Natural killer cell (primary cell): ENCODE results near the gene LAD1. TPM values are rescaled to one million over a fixed set of nuclear protein-coding genes. Genes with fewer than 3 reads are reported as not detected.

Source experiments
- ATAC-seq, 3 donors: fragments of 150-1000 bp in 2 of 3; fragments of 200-7000 bp in 1 of 3; cut with Tn5 transposase; 1 replicate in 1 of 3; 2 replicates in 2 of 3; pipeline ENCODE4 v1.10.0; 2021; ENCODE audit warnings: mild to moderate bottlenecking in 2 of 3, moderate library complexity in 2 of 3
- DNase-seq, 2 donors: peaks; one replicate each; pipeline versions ENCODE4 v3.0.0 to v3.0.0-alpha.2; 2013 to 2021; ENCODE audit warnings: mixed read lengths in 1 of 2
- H3K27ac ChIP-seq: one replicate; pipeline ENCODE4 v1.5.1; 2013; ENCODE audit warnings: mild to moderate bottlenecking, low read length
- H3K27me3 ChIP-seq: one replicate; pipeline ENCODE4 v1.6.1; 2013; ENCODE audit warnings: low read length; ENCODE audit not compliant: control insufficient read depth, insufficient read depth
- H3K36me3 ChIP-seq: one replicate; pipeline ENCODE4 v1.6.1; 2013; ENCODE audit warnings: low read length; ENCODE audit not compliant: control insufficient read depth, insufficient read depth
- H3K4me1 ChIP-seq: one replicate; pipeline ENCODE4 v1.6.1; 2013; ENCODE audit warnings: low read length; ENCODE audit not compliant: control insufficient read depth, insufficient read depth
- H3K4me3 ChIP-seq: one replicate; pipeline ENCODE4 v1.5.1; 2013; ENCODE audit warnings: low read length
- H3K9me3 ChIP-seq: one replicate; pipeline ENCODE4 v1.6.1; 2013; ENCODE audit warnings: low read length; ENCODE audit not compliant: control insufficient read depth, insufficient read depth
- H3K27ac Mint-ChIP-seq, 2 donors: one replicate each; pipeline ENCODE4 v1.8.0; 2022; ENCODE audit warnings: mild to moderate bottlenecking in 2 of 2, mixed read lengths in 2 of 2, moderate library complexity in 1 of 2
- H3K27me3 Mint-ChIP-seq, 2 donors: one replicate each; pipeline ENCODE4 v1.8.0; 2022; ENCODE audit warnings: low read depth in 2 of 2, mixed read lengths in 2 of 2
- H3K36me3 Mint-ChIP-seq: one replicate; pipeline ENCODE4 v1.8.0; 2022; ENCODE audit warnings: mixed read lengths
- H3K4me1 Mint-ChIP-seq, 2 donors: one replicate each; pipeline ENCODE4 v1.8.0; 2022; ENCODE audit warnings: mixed read lengths in 2 of 2
- H3K4me3 Mint-ChIP-seq: one replicate; pipeline ENCODE4 v1.8.0; 2022; ENCODE audit warnings: mild to moderate bottlenecking, moderate library complexity, mixed read lengths
- H3K9me3 Mint-ChIP-seq, 2 donors: one replicate each; pipeline ENCODE4 v1.8.0; 2022; ENCODE audit warnings: mixed read lengths in 2 of 2
- CTCF ChIP-seq: fragments of 200-600 bp; IDR thresholded peaks from one replicate; pipeline ENCODE4 v1.8.0; 2022; ENCODE audit warnings: antibody characterized with exemption
- WGBS: methylation state at CpG from one replicate; pipeline ENCODE4 v1.1.7; 2013; ENCODE audit warnings: missing lambda C conversion rate; ENCODE audit not compliant: insufficient coverage; 5-methylcytosine and 5-hydroxymethylcytosine counted together
- intact Hi-C: fragments of 100-400 bp; cut with micrococcal nuclease; formaldehyde crosslinking; loops from one replicate; pipeline ENCODE4 v1.14.2; 2022
- total RNA-seq, 4 donors: library from RNA; stranded (reverse); fragments of 120-200 nt in 1 of 4; gene quantifications; one replicate each; pipeline versions ENCODE4 v1.2.3 to v1.2.4, GENCODE V29; 2013 to 2022

Gene LAD1
- total RNA-seq, 3 donors from 2014 or later (not counting 1 experiment from before 2014, with no cell fraction given) = 0.68 TPM; not detected in 2

GRCh38 chr1:201355471-201355870, 43.7 kb downstream of the LAD1 start:
- TF ChIP-seq CTCF = no peak
- no peak overlapping the region for H3K4me3 ChIP-seq
- no peak overlapping the region for H3K27ac ChIP-seq
- H3K9me3 Mint-ChIP-seq = no peaks in the 10 kb centered on the region
- no peak for DNase-seq
- no peaks in the 10 kb centered on the region for H3K36me3 ChIP-seq
- H3K4me1 Mint-ChIP-seq = no peaks in the 10 kb centered on the region
- H3K27ac Mint-ChIP-seq = no peak overlapping the region
- intact Hi-C loops = no loop called here
- no peaks in the 10 kb centered on the region for H3K36me3 Mint-ChIP-seq
- WGBS = 79% methylated on average over 7 of the region's 7 CpGs
- no peaks in the 10 kb centered on the region for H3K27me3 ChIP-seq
- no peak overlapping the region for H3K4me3 Mint-ChIP-seq
- no peak for ATAC-seq
- H3K4me1 ChIP-seq = no peaks in the 10 kb centered on the region
- H3K27me3 Mint-ChIP-seq = peaks cover 0 to 17% of the 10 kb centered on the region in 2 donors
- H3K9me3 ChIP-seq = no peaks in the 10 kb centered on the region

- Mint-ChIP-seq H3K36me3 (no peaks in the 10 kb centered on the region), H3K27ac (no peak overlapping the region), H3K4me3 (no peak overlapping the region), H3K9me3 (no peaks in the 10 kb centered on the region), H3K4me1 (no peaks in the 10 kb centered on the region), H3K27me3 (peaks cover 0 to 19% of the 10 kb centered on the region in 2 donors)
- Histone ChIP-seq H3K27me3 (no peaks in the 10 kb centered on the region), H3K36me3 (no peaks in the 10 kb centered on the region), H3K4me1 (no peaks in the 10 kb centered on the region), H3K9me3 (no peaks in the 10 kb centered on the region), H3K27ac (no peak overlapping the region), H3K4me3 (no peak overlapping the region)
- intact Hi-C loops = no loop called here
- WGBS = 63% methylated on average over 4 of the region's 4 CpGs
- TF ChIP-seq CTCF = no peak
- no peak for ATAC-seq
- no peak for DNase-seq
These were observed 44.2 kb downstream of the LAD1 start for GRCh38 chr1:201354901-201355295.

- H3K9me3 Mint-ChIP-seq = no peaks in the 10 kb centered on the region
- H3K4me1 Mint-ChIP-seq = no peaks in the 10 kb centered on the region
- H3K27ac Mint-ChIP-seq = no peak overlapping the region
- Histone ChIP-seq H3K36me3 (no peaks in the 10 kb centered on the region), H3K27ac (no peak overlapping the region), H3K4me3 (no peak overlapping the region), H3K9me3 (no peaks in the 10 kb centered on the region), H3K4me1 (no peaks in the 10 kb centered on the region), H3K27me3 (no peaks in the 10 kb centered on the region)
- peaks cover 0 to 19% of the 10 kb centered on the region in 2 donors for H3K27me3 Mint-ChIP-seq
- DNase-seq (no peak), ATAC-seq (no peak)
- TF ChIP-seq CTCF = no peak
- intact Hi-C loops = no loop called here
- H3K36me3 Mint-ChIP-seq = no peaks in the 10 kb centered on the region
- H3K4me3 Mint-ChIP-seq = no peak overlapping the region
- 80% methylated on average over 8 of the region's 9 CpGs for WGBS
These were observed 44.8 kb downstream of the LAD1 start for GRCh38 chr1:201354151-201354900.
